ENCODE measurements around the gene QRICH1. TPM values are rescaled to one million over a fixed set of nuclear protein-coding genes. Genes with fewer than 3 reads are reported as not detected.

QRICH1 gene
- total and polyA plus RNA-seq, 10 of the 15 experiments (the other 5 are each of a cell fraction or from before 2014, with no cell fraction given) = 22.2 to 116 (median 81.4) TPM

DNA sequence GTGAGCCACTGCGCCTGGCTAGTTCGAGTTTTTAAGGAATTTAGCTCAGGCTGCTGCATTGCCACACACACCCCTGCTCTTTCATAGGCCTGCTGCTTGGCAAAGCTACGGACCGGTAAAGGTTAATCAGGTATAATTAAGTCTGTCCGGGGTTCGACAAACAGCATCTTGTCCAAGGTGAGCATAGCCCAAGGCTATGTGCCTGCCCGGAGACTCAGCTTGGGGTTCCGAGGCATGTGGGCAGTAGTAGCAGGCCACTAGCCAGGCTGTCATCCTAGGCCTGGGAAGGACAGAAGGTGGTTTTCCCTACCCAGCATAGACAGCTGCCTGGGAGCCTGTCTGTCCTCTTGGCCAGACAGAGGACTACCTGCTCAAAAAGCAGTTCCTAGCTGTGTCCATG, 97.2 kb downstream of the QRICH1 start (continued):
- no peak for TF ChIP-seq SUZ12 (IDR thresholded peaks at IDR 0.05; ENCODE audit: unreplicated experiment)
- no peak for TF ChIP-seq SMAD5 (IDR thresholded peaks at IDR 0.05; ENCODE audit: low read depth)
- TF ChIP-seq CHD4 (IDR thresholded peaks at IDR 0.05) = no peak
- no peak for TF ChIP-seq SMARCA5 (IDR thresholded peaks at IDR 0.05)
- no peak for TF ChIP-seq MEF2B (IDR thresholded peaks at IDR 0.05; ENCODE audit: partially characterized antibody, poor library complexity, severe bottlenecking)
- no peak for TF ChIP-seq LARP7 (IDR thresholded peaks at IDR 0.05)
- TF ChIP-seq, protein P1, sequence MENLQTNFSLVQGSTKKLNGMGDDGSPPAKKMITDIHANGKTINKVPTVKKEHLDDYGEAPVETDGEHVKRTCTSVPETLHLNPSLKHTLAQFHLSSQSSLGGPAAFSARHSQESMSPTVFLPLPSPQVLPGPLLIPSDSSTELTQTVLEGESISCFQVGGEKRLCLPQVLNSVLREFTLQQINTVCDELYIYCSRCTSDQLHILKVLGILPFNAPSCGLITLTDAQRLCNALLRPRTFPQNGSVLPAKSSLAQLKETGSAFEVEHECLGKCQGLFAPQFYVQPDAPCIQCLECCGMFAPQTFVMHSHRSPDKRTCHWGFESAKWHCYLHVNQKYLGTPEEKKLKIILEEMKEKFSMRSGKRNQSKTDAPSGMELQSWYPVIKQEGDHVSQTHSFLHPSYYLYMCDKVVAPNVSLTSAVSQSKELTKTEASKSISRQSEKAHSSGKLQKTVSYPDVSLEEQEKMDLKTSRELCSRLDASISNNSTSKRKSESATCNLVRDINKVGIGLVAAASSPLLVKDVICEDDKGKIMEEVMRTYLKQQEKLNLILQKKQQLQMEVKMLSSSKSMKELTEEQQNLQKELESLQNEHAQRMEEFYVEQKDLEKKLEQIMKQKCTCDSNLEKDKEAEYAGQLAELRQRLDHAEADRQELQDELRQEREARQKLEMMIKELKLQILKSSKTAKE (IDR thresholded peaks at IDR 0.05; ENCODE audit: low read depth, poor library complexity, severe bottlenecking) = no peak
- TF ChIP-seq ZZZ3 (IDR thresholded peaks at IDR 0.05; ENCODE audit: control insufficient read depth, insufficient read length, low read depth) = no peak
- no peak for TF ChIP-seq CEBPB (IDR thresholded peaks at IDR 0.05; ENCODE audit: borderline replicate concordance in 1 of 2, low read depth in 2 of 2, low read length in 2 of 2)
- TF ChIP-seq EGR1 (IDR thresholded peaks at IDR 0.05; ENCODE audit: borderline replicate concordance in 1 of 2, low read depth in 2 of 2, low read length in 2 of 2) = no peak
- no peak for TF ChIP-seq MTA3 (IDR thresholded peaks at IDR 0.05; ENCODE audit: borderline replicate concordance, low read length)

DNA sequence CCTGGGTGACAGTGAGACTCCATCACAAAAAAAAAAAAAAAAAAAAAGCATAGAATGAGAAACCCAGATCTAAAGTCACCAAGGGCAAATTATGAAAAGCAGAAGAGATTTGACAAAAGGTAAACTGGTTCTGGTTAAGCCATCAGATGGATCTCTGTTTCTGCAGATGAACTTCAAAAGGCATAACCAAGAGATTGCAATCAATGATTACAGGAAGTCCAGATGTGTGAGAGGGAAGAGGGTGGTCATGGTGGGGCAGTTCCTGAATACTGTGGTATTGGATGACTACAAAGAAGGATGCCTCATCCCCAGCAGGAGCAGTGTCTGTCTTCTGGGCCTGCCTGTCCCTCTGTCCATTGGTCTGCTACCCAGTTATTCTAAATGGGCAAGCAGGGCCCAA, 100.0 kb downstream of the QRICH1 start:
- Histone ChIP-seq H3K4me3 (no peak overlapping the region), H3K9me3 (replicated peaks; ENCODE audit: control insufficient read depth, insufficient read depth, low read length) (no peaks in the 10 kb centered on the region), H3K27ac (ENCODE audit: control insufficient read depth, insufficient read depth) (no peak overlapping the region), H3K27me3 (replicated peaks in 1 of 2; ENCODE audit: control insufficient read depth in 2 of 2, insufficient read depth in 2 of 2, low read length in 1 of 2) (no peaks in the 10 kb centered on the region), H3K4me2 (ENCODE audit: control insufficient read depth, insufficient read depth) (no peak overlapping the region), H3K36me3 (ENCODE audit: control insufficient read depth in 2 of 2, insufficient read depth in 2 of 2, low read length in 1 of 2) (no peaks in the 10 kb centered on the region), H4K20me1 (ENCODE audit: control insufficient read depth, insufficient read depth) (no peaks in the 10 kb centered on the region), H2AFZ (ENCODE audit: control insufficient read depth, low read depth, low read length) (no peak overlapping the region), H3K9ac (ENCODE audit: control insufficient read depth, insufficient read depth, low read length) (no peak overlapping the region), H3K4me1 (ENCODE audit: control insufficient read depth, insufficient read depth, low read length) (peaks cover 18% of the 10 kb centered on the region), H3K79me2 (ENCODE audit: control insufficient read depth, insufficient read depth, low read length) (peaks cover 28% of the 10 kb centered on the region)
- FAIRE-seq (no peak), DNase-seq (ENCODE audit: low read depth, low spot score) (no peak), ATAC-seq (no peak)
- POLR2A ChIA-PET = interaction anchor here (1.1 kb wide), 1 partner anchor 13 kb away, joined by 5 read pairs; the partner anchor contains the start of gene WDR6
- BruUV-seq (replicated peaks) = no TSS peak
- intact Hi-C loops (cut with micrococcal nuclease; ENCODE audit: unreplicated experiment) = no loop called here
- CTCF ChIA-PET = no interaction called here
- RAD21 ChIA-PET (ENCODE audit: unreplicated experiment) = interaction anchor here (1.1 kb wide), 1 partner anchor 36 kb away, joined by 3 read pairs; the partner anchor contains the start of gene IMPDH2
- no peak for TF ChIP-seq SPI1 (IDR thresholded peaks at IDR 0.05; ENCODE audit: borderline replicate concordance, insufficient read depth, low read depth, low read length)
- TF ChIP-seq, protein P2, sequence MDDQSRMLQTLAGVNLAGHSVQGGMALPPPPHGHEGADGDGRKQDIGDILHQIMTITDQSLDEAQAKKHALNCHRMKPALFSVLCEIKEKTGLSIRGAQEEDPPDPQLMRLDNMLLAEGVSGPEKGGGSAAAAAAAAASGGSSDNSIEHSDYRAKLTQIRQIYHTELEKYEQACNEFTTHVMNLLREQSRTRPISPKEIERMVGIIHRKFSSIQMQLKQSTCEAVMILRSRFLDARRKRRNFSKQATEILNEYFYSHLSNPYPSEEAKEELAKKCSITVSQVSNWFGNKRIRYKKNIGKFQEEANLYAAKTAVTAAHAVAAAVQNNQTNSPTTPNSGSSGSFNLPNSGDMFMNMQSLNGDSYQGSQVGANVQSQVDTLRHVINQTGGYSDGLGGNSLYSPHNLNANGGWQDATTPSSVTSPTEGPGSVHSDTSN (IDR thresholded peaks at IDR 0.05; ENCODE audit: insufficient replicate concordance, low read depth, low read length) = no peak
- no peak for TF ChIP-seq STAT3 (IDR thresholded peaks at IDR 0.05; ENCODE audit: low read depth, low read length)
- TF ChIP-seq POLR2A (IDR thresholded peaks at IDR 0.05; ENCODE audit: low read depth, low read length) = no peak
- no peak for TF ChIP-seq SREBF1 (IDR thresholded peaks at IDR 0.05; ENCODE audit: low read length)
- no peak for TF ChIP-seq CBX5 (IDR thresholded peaks at IDR 0.05; ENCODE audit: low read depth)
- TF ChIP-seq HCFC1 (IDR thresholded peaks at IDR 0.05; ENCODE audit: low read length) = no peak
- SMC1A ChIA-PET (ENCODE audit: uncharacterized antibody, unreplicated experiment) = no interaction called here
- in situ Hi-C loops (cut with MboI) = no loop called here
